ENCODE measurements around the gene SELENOI. TPM values are rescaled to one million over a fixed set of nuclear protein-coding genes. Genes with fewer than 3 reads are reported as not detected.

Gene SELENOI
- polyA plus RNA-seq, 1 donor (not counting 4 experiments of a cell fraction or from before 2014, with no cell fraction given), result 38.1 TPM

DNA sequence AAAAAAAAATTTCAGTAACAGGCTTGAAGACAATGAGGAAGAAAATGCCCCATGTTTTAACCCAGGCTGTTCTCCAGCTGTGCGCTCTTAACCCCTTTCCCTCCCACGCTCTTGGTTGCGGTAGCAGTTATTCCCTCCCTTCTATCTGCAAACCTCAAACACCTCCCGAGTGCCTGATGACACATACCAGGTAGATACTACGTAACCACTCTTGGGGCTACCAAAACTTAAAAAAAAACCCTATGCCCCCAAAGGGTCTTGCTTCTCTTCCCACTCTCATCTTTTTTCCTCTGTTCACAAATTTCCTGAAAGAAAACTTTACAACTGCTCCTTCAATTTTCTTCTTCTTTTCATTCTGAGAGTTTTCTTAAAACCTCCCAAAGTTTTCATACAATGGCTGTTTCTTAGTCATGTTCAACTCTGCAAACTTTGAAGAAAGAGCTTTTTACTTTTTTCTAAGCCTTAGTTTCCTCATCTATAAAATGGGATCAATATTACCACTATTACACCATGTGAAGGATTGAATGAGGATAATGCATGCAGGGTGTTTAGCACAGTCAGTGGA, 50.9 kb downstream of the SELENOI start:
- TF ChIP-seq EZH2 (IDR thresholded peaks at IDR 0.05; ENCODE audit: low read length), result no peak
- TF ChIP-seq, protein P1, sequence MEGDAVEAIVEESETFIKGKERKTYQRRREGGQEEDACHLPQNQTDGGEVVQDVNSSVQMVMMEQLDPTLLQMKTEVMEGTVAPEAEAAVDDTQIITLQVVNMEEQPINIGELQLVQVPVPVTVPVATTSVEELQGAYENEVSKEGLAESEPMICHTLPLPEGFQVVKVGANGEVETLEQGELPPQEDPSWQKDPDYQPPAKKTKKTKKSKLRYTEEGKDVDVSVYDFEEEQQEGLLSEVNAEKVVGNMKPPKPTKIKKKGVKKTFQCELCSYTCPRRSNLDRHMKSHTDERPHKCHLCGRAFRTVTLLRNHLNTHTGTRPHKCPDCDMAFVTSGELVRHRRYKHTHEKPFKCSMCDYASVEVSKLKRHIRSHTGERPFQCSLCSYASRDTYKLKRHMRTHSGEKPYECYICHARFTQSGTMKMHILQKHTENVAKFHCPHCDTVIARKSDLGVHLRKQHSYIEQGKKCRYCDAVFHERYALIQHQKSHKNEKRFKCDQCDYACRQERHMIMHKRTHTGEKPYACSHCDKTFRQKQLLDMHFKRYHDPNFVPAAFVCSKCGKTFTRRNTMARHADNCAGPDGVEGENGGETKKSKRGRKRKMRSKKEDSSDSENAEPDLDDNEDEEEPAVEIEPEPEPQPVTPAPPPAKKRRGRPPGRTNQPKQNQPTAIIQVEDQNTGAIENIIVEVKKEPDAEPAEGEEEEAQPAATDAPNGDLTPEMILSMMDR (optimal IDR thresholded peaks at IDR 0.05 in 1 of 3, IDR thresholded peaks at IDR 0.05 in 1 of 3, conservative IDR thresholded peaks at IDR 0.05 in 1 of 3; ENCODE audit: extremely low read depth in 1 of 3, insufficient read depth in 2 of 3, low read length in 3 of 3), result no peak
- Histone ChIP-seq H3K36me3 (ENCODE audit: control insufficient read depth in 2 of 2, extremely low read depth in 1 of 2, insufficient read depth in 2 of 2, low read length in 2 of 2) (peaks cover 5 to 9% of the 10 kb centered on the region in 2 experiments), H3K79me2 (ENCODE audit: control insufficient read depth, insufficient read depth, low read length) (no peaks in the 10 kb centered on the region), H3K9me1 (ENCODE audit: control insufficient read depth, extremely low read depth, insufficient read depth, low read length) (no peaks in the 10 kb centered on the region), H3K27me3 (ENCODE audit: control insufficient read depth, extremely low read depth, insufficient read depth, low read length) (no peaks in the 10 kb centered on the region), H2AFZ (ENCODE audit: control insufficient read depth, low read length) (no peak overlapping the region), H3K4me3 (ENCODE audit: control insufficient read depth in 2 of 3, extremely low read depth in 1 of 3, insufficient read depth in 2 of 3, low read depth in 1 of 3, low read length in 3 of 3) (no peak overlapping the region), H4K20me1 (ENCODE audit: control insufficient read depth, extremely low read depth, insufficient read depth, low read length) (no peaks in the 10 kb centered on the region), H3K27ac (ENCODE audit: control insufficient read depth, insufficient read depth, low read length) (no peak overlapping the region), H3K9ac (ENCODE audit: control insufficient read depth, extremely low read depth, insufficient read depth, low read length) (no peak overlapping the region), H3K4me2 (ENCODE audit: control insufficient read depth, extremely low read depth, insufficient read depth, low read depth, low read length) (no peak overlapping the region), H3K4me1 (ENCODE audit: control insufficient read depth, extremely low read depth, insufficient read depth, low read length) (peaks cover 21% of the 10 kb centered on the region), H3K9me3 (ENCODE audit: control insufficient read depth, low read depth, low read length) (no peaks in the 10 kb centered on the region)
- dilution Hi-C loops (cut with MboI; ENCODE audit: extremely low pct_ligation_motif_present, low sequenced_read_pairs), result no loop called here
- FAIRE-seq, result no peak
- DNase-seq (ENCODE audit: low read depth, low spot score), result no peak

DNA sequence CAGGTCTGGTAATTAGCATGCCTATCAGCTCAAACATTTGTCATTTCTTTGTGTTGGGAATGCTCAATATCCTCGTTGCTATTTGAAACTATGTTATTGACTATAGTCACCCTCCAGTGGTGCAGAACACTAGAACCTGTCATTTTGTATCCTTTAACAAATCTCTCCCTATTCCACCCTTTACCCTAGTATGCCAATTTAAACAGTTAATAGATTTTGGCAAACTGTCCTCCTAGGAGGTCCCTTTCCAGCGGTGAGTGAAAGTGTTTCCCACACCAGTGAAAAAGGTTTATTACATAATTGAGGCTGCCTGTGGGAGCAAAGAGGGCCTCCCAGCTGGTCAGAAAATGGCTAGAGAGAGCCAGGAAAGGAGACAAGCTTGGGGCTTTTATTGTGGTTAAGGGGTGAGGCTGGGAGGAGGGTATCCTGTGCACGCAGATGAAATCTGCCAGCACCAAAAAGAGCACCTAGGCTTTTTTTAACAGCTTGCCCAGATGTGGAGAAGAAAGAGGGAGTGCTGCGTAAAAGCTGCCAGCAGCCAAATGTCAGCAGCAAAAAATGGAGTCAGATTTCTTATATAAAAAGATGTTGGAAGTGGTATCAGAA, 53.9 kb downstream of the SELENOI start:
- TF ChIP-seq, protein P1 (optimal IDR thresholded peaks at IDR 0.05 in 1 of 3, IDR thresholded peaks at IDR 0.05 in 1 of 3, conservative IDR thresholded peaks at IDR 0.05 in 1 of 3; ENCODE audit: extremely low read depth in 1 of 3, insufficient read depth in 2 of 3, low read length in 3 of 3), result no peak
- no peak for TF ChIP-seq EZH2 (IDR thresholded peaks at IDR 0.05; ENCODE audit: low read length)
- H2AFZ ChIP-seq (ENCODE audit: control insufficient read depth, low read length), result no peak overlapping the region
- H3K36me3 ChIP-seq (ENCODE audit: control insufficient read depth in 2 of 2, extremely low read depth in 1 of 2, insufficient read depth in 2 of 2, low read length in 2 of 2), result peaks cover 2 to 6% of the 10 kb centered on the region in 2 experiments
- H3K27me3 ChIP-seq (ENCODE audit: control insufficient read depth, extremely low read depth, insufficient read depth, low read length), result no peaks in the 10 kb centered on the region
- DNase-seq (ENCODE audit: low read depth, low spot score), result no peak
- H3K9me3 ChIP-seq (ENCODE audit: control insufficient read depth, low read depth, low read length), result no peaks in the 10 kb centered on the region
- H3K9me1 ChIP-seq (ENCODE audit: control insufficient read depth, extremely low read depth, insufficient read depth, low read length), result no peaks in the 10 kb centered on the region
- dilution Hi-C loops (cut with MboI; ENCODE audit: extremely low pct_ligation_motif_present, low sequenced_read_pairs), result no loop called here
- H3K4me2 ChIP-seq (ENCODE audit: control insufficient read depth, extremely low read depth, insufficient read depth, low read depth, low read length), result no peak overlapping the region
- no peaks in the 10 kb centered on the region for H3K79me2 ChIP-seq (ENCODE audit: control insufficient read depth, insufficient read depth, low read length)
- H3K4me3 ChIP-seq (ENCODE audit: control insufficient read depth in 2 of 3, extremely low read depth in 1 of 3, insufficient read depth in 2 of 3, low read depth in 1 of 3, low read length in 3 of 3), result no peak overlapping the region
- H3K9ac ChIP-seq (ENCODE audit: control insufficient read depth, extremely low read depth, insufficient read depth, low read length), result no peak overlapping the region
- no peak overlapping the region for H3K27ac ChIP-seq (ENCODE audit: control insufficient read depth, insufficient read depth, low read length)
- H4K20me1 ChIP-seq (ENCODE audit: control insufficient read depth, extremely low read depth, insufficient read depth, low read length), result no peaks in the 10 kb centered on the region
- peaks cover 21% of the 10 kb centered on the region for H3K4me1 ChIP-seq (ENCODE audit: control insufficient read depth, extremely low read depth, insufficient read depth, low read length)
- FAIRE-seq, result no peak

All from keratinocyte (primary cell).